GM12878 (cell line): Measurements from ENCODE around the gene OCLN. TPM values are rescaled to one million over a fixed set of nuclear protein-coding genes. Genes with fewer than 3 reads are reported as not detected.

Experiments
- ATAC-seq: fragments of 200-7000 bp; cut with Tn5 transposase; 3 replicates; pipeline ENCODE4 v1.9.1; 2020; ENCODE audit warnings: mild to moderate bottlenecking, moderate library complexity
- BruUV-seq: library from RNA; stranded (reverse); fragments of 400-500 nt; replicated peaks from 2 replicates; lab custom pipeline; 2021; lab: Mats Ljungman, UMichigan
- CTCF ChIA-PET: fragments of 300-600 bp; sonication (Branson Sonifier 250); formaldehyde crosslinking; extraction: SDS; loops from one replicate; lab custom pipeline; 2021; ENCODE audit warnings: inconsistent platforms; lab: Yijun Ruan, JAX
- POLR2A ChIA-PET: fragments of 350-600 bp; formaldehyde crosslinking; extraction: SDS; loops from one replicate; lab custom pipeline; 2021; ENCODE audit warnings: inconsistent platforms; lab: Charles Lee
- RAD21 ChIA-PET: fragments of 300-600 bp; sonication (Branson Sonifier 250); formaldehyde crosslinking; loops from one replicate; lab custom pipeline; 2023; ENCODE audit warnings: antibody characterized with exemption; ENCODE audit not compliant: unreplicated experiment; lab: Charles Lee
- SMC1A ChIA-PET: fragments of 300-600 bp; sonication (Branson Sonifier 250); formaldehyde crosslinking; loops from one replicate; lab custom pipeline; 2023; ENCODE audit not compliant: unreplicated experiment, uncharacterized antibody; lab: Charles Lee
- DNase-seq: peaks from one replicate; pipeline ENCODE4 v3.0.0-alpha.2; 2011; ENCODE audit warnings: low read depth, low spot score
- FAIRE-seq: peaks from 3 replicates; lab custom pipeline; 2011; peaks lifted over from hg19 to GRCh38; lab: Jason Lieb, UNC
- H2AFZ ChIP-seq: 2 replicates; pipeline ENCODE4 v1.6.0; 2011; ENCODE audit warnings: low read depth, low read length, control low read depth; ENCODE audit not compliant: control insufficient read depth
- H3K27ac ChIP-seq: 2 replicates; pipeline ENCODE4 v1.5.1; 2011; ENCODE audit warnings: control low read depth; ENCODE audit not compliant: control insufficient read depth, insufficient read depth
- H3K27me3 ChIP-seq, 2 experiments: replicated peaks in 1 of 2; 2 replicates each; pipeline versions ENCODE4 v1.6.0 to v1.6.1; 2011; ENCODE audit warnings: low read length in 1 of 2; ENCODE audit not compliant: control insufficient read depth in 2 of 2, insufficient read depth in 2 of 2
- H3K36me3 ChIP-seq, 2 experiments: 2 replicates each; pipeline ENCODE4 v1.5.1; 2011; ENCODE audit warnings: low read length in 1 of 2; ENCODE audit not compliant: control insufficient read depth in 2 of 2, insufficient read depth in 2 of 2
- H3K4me1 ChIP-seq: 2 replicates; pipeline ENCODE4 v1.6.1; 2011; ENCODE audit warnings: mild to moderate bottlenecking, low read length, moderate library complexity, mixed read lengths; ENCODE audit not compliant: control insufficient read depth, insufficient read depth
- H3K4me2 ChIP-seq: 2 replicates; pipeline ENCODE4 v1.6.0; 2011; ENCODE audit warnings: control low read depth; ENCODE audit not compliant: control insufficient read depth, insufficient read depth
- H3K4me3 ChIP-seq: fragments of 200-600 bp; sonication (generic); 2 replicates; pipeline ENCODE4 v1.5.1; 2016
- H3K79me2 ChIP-seq: 2 replicates; pipeline ENCODE4 v1.6.0; 2011; ENCODE audit warnings: low read length; ENCODE audit not compliant: control insufficient read depth, insufficient read depth
- H3K9ac ChIP-seq: 2 replicates; pipeline ENCODE4 v1.8.0; 2011; ENCODE audit warnings: low read length, control low read depth, mixed read lengths; ENCODE audit not compliant: control insufficient read depth, insufficient read depth
- H3K9me3 ChIP-seq: replicated peaks from 3 replicates; pipeline ENCODE4 v1.5.1; 2011; ENCODE audit warnings: mild to moderate bottlenecking, low read length; ENCODE audit not compliant: control insufficient read depth, insufficient read depth
- H4K20me1 ChIP-seq: 2 replicates; pipeline ENCODE4 v1.6.0; 2011; ENCODE audit not compliant: control insufficient read depth, insufficient read depth
- MLLT1 ChIP-seq: fragments of 450-650 bp; IDR thresholded peaks from 2 replicates; pipeline ENCODE4 v1.6.1; 2016; ENCODE audit warnings: mild to moderate bottlenecking
- POU2F2 ChIP-seq: IDR thresholded peaks from 3 replicates; pipeline ENCODE4 v1.6.1; 2011; ENCODE audit warnings: low read depth, mild to moderate bottlenecking, low read length, borderline replicate concordance
- SREBF2 ChIP-seq: IDR thresholded peaks from 2 replicates; pipeline ENCODE4 v1.6.1; 2012; ENCODE audit warnings: mild to moderate bottlenecking, low read length
- TAF1 ChIP-seq: IDR thresholded peaks from 2 replicates; pipeline ENCODE4 v1.6.1; 2011; ENCODE audit warnings: mild to moderate bottlenecking, low read depth, low read length, borderline replicate concordance
- ZBTB40 ChIP-seq: fragments of 450-650 bp; IDR thresholded peaks from 2 replicates; pipeline ENCODE4 v1.6.1; 2016; ENCODE audit warnings: mild to moderate bottlenecking, moderate library complexity, borderline replicate concordance
- ZZZ3 ChIP-seq: IDR thresholded peaks from 2 replicates; pipeline ENCODE4 v1.6.1; 2011; ENCODE audit warnings: low read depth; ENCODE audit not compliant: control insufficient read depth, insufficient read length
- WGBS: methylation state at CpG from one replicate; pipeline ENCODE4 v1.1.6; 2016; ENCODE audit warnings: low lambda C conversion rate; ENCODE audit not compliant: insufficient replicate concordance, insufficient coverage; ENCODE audit errors: missing lambda C conversion rate; 5-methylcytosine and 5-hydroxymethylcytosine counted together
- in situ Hi-C: fragments of 300-500 bp; cut with MboI; formaldehyde crosslinking; loops from 9 replicates; pipeline ENCODE4 v1.14.3; 2018; ENCODE audit warnings: mixed read lengths
- intact Hi-C: fragments of 100-400 bp; cut with micrococcal nuclease; formaldehyde crosslinking; loops from one replicate; pipeline ENCODE4 v1.14.2; 2022; ENCODE audit not compliant: unreplicated experiment
- polyA plus RNA-seq, 11 experiments: library from polyadenylated mRNA; depleted of rRNA in 4 of 11; unstranded in 6 of 11; stranded (reverse) in 5 of 11; fragments of >200 nt; fragmentation: Nextera tagmentation in 4 of 11; fragmentation: Illumina TruSeq in 1 of 11; extraction: Ambion mirVana in 4 of 11; extraction: Trizol in 1 of 11; gene quantifications; 1 replicate in 1 of 11; 2 replicates in 10 of 11; pipeline versions ENCODE4 v1.2.1 to v1.2.3, GENCODE V29; 2011 to 2016; ENCODE audit warnings: inconsistent platforms in 2 of 11, missing spikeins in 2 of 11, low read depth in 1 of 11
- total RNA-seq, 4 experiments: library from RNA; depleted of rRNA in 3 of 4; stranded (reverse); fragments of >200 nt in 3 of 4; fragmentation: Illumina TruSeq in 1 of 4; extraction: Trizol in 1 of 4; gene quantifications; 2 replicates each; pipeline versions ENCODE4 v1.2.1 to v1.2.3, GENCODE V29; 2013 to 2021

Gene OCLN
- total and polyA plus RNA-seq, 10 of the 15 experiments (the other 5 are each of a cell fraction or from before 2014, with no cell fraction given), result 2.0 to 26.5 (median 17.0) TPM

- H3K4me2 ChIP-seq, result peak overlapping the region; percentile 86
- H3K4me3 ChIP-seq, result peak overlapping the region; percentile 97
- no peak overlapping the region for H3K27ac ChIP-seq
- intact Hi-C loops (loop anchor here (5.0 to 10.0 kb wide), 3 partner anchors 77 to 400 kb away; partner anchors contain the start of genes MARVELD2 and SLC30A5), in situ Hi-C loops (no loop called here)
- H3K9me3 ChIP-seq, result no peaks in the 10 kb centered on the region
- H3K4me1 ChIP-seq, result peaks cover 7% of the 10 kb centered on the region; the same call in 1 of the 2 replicates
- ChIA-PET POLR2A (interaction anchor here (0.6 kb wide), 1 partner anchor 63 kb away, joined by 4 read pairs; no protein-coding TSS in a partner anchor), CTCF (no interaction called here), RAD21 (no interaction called here), SMC1A (interaction anchor here (1.7 kb wide), 1 partner anchor 26 kb away, joined by 4 read pairs; no protein-coding TSS in a partner anchor)
- no peak overlapping the region for H2AFZ ChIP-seq
- H4K20me1 ChIP-seq, result no peaks in the 10 kb centered on the region
- peaks cover 39% of the 10 kb centered on the region for H3K79me2 ChIP-seq
- BruUV-seq, result no TSS peak
- no peaks in the 10 kb centered on the region; a peak in 1 of 4 replicates for H3K27me3 ChIP-seq
- no peaks in the 10 kb centered on the region for H3K36me3 ChIP-seq
- FAIRE-seq, result no peak
- no peak for DNase-seq
- peak overlapping the region; percentile 79 for H3K9ac ChIP-seq
- no peak for ATAC-seq
- 79% methylated on average over 8 of the region's 8 CpGs for WGBS
- TF ChIP-seq POU2F2 (no peak), TAF1 (no peak), MLLT1 (0 out of 2 replicates have a peak, but pooled peaks have one; percentile 35), ZBTB40 (no peak), SREBF2 (no peak), ZZZ3 (no peak)
These were observed 1.9 kb downstream of the OCLN start for GRCh38 chr5:69494452-69494851.
